HG02970 (cell line): Measurements from ENCODE around the gene COMMD8.

Experiments used
- ATAC-seq: cut with Tn5 transposase; IDR thresholded peaks from one replicate; pipeline ENCODE4 v1.9.1; 2021; ENCODE audit warnings: mild to moderate bottlenecking, moderate library complexity, moderate number of reproducible peaks; ENCODE audit not compliant: unreplicated experiment, low FRiP score

The COMMD8 gene

DNA sequence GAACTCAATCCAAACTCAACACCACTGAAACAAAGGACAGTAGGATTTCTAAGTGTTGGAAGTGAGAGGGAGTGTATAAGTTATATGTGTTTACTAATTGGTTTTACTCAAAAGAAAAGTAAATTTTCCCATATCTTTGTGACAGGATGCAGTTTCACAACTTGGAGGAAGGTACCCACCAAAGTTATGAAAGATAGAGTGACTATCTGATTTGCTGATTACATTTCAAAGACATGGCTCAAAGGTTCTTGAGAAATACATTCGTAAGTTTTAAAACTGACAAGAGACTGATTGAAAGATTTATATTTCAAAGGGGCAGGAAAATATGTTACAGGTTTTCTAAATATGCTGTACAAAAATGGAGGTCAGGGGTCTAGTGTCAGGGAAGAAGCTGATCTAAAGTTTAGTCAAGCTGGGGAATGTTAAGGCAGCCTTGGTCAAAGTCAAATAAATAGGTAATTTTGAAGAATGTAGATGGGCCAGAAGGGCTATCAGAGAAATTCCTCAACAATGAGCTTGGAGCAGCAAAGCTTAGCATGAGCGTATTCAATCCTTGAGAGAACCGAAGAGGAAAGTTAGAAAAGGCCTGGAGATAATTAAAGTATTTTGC lies 9.7 kb upstream of the COMMD8 start:
- ATAC-seq: no peak

- ATAC-seq: no peak
Observed at GRCh38 chr4:47471591-47471990, 8.1 kb upstream of the COMMD8 start.

DNA sequence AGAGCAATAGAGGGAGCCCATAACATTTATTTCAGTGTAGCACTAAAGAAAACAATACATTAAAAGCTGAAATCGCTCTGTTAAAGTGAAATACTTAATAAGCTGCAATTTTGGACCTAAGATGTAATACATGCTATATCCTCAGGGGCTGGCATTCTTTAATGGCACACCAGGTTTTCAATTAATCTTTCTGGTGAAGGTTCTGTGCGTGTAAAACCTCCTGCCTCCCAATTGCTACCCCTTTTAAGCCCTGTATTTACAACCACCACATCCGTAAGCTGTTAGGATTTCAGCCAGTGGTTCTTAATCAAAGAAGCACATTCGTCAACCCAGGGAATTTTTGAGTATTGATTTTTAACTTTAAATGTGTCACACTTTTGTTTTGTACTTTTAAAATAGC lies 7.6 kb upstream of the COMMD8 start:
- no peak for ATAC-seq

DNA sequence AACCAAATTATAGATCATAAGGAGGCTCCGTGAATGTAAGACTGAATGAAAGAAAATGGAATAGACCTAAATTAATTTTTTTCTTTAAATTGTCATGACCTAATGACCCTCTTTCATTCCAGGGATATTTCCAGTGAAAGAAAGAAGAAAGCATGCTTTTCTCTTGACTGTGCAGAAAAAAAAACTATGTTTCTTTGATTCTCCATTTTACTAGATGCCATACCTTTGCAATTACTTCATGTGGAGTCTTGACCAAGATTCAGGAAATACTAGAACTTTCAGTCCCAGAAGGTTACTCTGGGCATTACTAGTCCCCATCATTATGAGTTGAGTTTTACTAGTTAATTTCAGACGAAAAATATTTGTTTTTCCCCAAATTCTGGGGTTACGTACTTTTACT lies 6.4 kb upstream of the COMMD8 start:
- no peak for ATAC-seq

GRCh38 chr4:47468706-47469365 lies 5.3 kb upstream of the COMMD8 start:
- ATAC-seq: no peak

DNA sequence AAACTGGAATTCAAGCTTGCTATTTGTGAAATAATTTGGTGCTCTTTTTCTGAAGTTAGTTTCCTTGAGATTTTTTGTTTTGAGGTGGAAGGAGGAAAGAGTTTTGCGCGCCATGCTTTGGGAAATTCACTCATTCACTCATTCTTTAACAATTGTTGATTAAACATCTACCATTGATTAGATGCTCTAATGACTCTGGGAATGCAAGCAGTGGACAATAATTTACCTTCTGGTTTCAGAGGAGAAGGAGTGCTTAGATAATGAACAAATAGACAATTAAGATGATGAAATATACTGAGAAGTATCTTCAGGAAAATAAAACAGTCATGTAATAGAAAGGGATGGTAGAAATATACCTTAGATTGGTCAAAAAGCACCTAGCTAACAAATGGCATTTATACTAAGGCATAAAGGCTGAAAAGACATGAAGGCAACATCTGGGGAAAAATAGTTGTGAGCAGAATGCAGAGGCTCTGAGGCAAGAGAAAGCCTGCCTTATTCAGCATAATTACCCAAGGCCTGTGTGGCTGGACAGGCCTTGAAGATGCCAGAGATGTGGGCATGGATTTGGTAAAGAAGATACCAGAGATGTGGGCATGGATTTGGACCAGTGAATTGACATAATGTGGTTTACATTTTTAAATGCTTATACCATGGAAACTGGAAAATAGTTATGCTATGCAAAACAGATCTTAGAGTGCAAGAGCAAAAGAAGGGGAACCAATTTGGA lies 2.7 kb upstream of the COMMD8 start:
- no peak for ATAC-seq

- ATAC-seq: no peak
Observed at GRCh38 chr4:47465004-47465403, 1.5 kb upstream of the COMMD8 start.

GRCh38 chr4:47462799-47463234 lies 685 bp downstream of the COMMD8 start:
- ATAC-seq: no peak

DNA sequence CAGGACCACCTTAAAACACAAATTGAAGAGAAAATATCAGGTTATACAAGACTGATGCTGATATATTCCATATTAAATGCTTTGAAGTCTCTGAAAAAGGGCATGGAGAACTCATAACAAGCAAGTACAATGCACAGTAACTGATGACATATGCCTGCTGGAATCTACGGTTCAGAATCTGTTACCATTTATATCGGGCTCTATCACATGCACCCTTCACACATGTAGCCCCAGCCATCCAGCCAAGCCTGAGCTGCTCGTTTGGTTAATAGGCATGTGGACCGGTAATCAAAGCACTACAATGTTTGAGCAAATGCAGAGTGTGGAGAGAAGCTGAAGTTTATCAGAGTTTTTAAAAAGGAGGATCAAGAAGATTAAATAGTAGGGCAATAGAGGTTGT lies 11.8 kb downstream of the COMMD8 start:
- no peak for ATAC-seq

DNA sequence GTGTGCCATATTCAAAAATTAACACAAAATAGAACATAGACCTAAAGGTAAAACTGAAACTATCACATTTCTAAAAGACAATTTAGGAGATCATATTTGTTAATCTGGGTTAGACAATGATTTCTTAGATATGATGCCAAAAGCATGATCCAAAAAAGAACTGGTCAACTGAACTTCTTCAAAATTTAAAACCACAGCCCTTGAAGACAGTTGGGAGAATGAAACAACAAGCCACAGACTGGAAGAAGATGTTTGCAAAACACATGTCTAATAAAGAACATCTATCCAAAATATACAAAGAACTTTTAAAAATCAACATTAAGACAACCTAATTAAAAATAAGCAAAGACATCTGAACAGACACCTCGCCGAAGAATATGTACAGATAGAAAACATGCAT lies 19.5 kb downstream of the COMMD8 start:
- ATAC-seq: no peak

- no peak for ATAC-seq
Observed at GRCh38 chr4:47442980-47443379, 20.5 kb downstream of the COMMD8 start.

- no peak for ATAC-seq
Observed at GRCh38 chr4:47434931-47435330, 28.6 kb downstream of the COMMD8 start.

- no peak for ATAC-seq
Observed at GRCh38 chr4:47432749-47433148, 30.8 kb downstream of the COMMD8 start.

DNA sequence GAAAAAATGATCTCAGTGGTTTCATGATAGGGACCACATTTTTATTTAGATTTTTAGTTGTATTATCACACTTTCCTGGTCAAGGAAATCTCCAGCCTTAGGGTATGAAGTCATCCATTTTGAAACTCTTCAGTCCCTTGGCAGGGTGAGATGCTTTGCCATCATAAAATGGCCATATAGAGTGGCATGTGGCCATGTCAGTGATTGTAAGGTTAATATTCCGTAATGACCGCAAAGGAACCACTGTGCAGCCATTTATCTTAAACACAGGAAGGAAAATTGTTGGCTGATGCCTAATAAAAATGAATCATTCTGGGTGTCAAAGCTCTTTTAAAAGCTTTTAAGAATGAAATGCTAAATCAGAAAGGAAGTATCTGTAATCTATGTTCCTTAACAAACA lies 35.6 kb downstream of the COMMD8 start:
- no peak for ATAC-seq

- no peak for ATAC-seq
Observed at GRCh38 chr4:47425628-47426027, 37.9 kb downstream of the COMMD8 start.

GRCh38 chr4:47419296-47419695 lies 44.2 kb downstream of the COMMD8 start:
- no peak for ATAC-seq

DNA sequence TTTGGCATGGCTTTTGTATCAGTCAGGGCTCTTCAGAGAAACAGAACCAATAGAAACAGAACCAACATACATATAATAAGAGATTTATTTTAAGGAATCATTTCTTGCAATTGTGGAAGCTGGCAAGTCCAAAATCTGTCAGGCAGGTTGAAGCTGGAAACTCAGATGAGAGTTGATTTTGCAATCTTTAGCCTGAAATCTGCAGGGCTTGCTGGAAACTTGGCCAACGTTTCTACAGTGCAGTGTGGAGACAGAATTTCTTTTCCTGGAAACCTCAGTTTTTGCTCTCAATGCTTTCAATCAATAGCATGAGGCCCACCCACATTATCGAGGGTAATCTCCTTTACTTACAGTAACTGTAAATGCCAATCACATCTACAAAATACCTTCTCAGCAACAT lies 45.4 kb downstream of the COMMD8 start:
- ATAC-seq: no peak

DNA sequence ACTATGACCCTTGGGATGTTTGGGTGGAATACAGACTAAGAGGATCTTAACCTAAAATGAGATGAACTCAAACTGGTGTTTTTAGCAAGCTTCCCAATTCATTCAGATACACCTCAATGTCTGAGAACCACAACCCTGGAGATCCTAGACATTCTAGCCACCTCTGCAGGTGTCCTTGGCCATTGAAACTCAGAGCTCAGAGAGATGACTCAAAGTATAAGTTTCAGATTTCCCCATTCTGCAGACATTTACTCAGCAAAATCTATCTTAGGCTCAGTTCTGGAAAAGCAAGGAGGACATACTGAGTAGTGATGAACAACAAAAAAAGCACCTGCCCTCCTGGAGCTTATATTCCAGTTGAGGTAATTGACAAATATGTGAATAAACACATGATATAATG lies 47.8 kb downstream of the COMMD8 start:
- ATAC-seq: no peak

GRCh38 chr4:47413521-47413920 lies 50.0 kb downstream of the COMMD8 start:
- ATAC-seq: no peak

DNA sequence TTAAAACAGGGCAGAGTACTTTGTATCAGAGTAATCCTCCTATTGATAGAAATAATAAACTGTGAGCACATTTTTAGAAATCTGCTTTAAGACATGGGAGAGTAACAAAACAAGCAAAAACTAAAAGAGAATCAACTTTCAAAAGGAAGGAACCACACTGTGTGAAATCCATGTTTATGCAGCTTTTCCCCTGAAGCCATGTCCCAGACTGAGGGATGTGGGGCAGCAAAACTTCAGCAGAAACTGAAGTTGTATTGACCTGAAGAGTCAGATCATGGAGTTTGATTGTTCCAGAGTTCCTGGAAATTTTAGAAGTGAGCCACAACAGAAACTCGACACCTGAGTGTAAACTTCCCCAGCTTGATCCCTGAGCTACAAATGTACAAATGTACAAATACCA lies 53.2 kb downstream of the COMMD8 start:
- no peak for ATAC-seq

DNA sequence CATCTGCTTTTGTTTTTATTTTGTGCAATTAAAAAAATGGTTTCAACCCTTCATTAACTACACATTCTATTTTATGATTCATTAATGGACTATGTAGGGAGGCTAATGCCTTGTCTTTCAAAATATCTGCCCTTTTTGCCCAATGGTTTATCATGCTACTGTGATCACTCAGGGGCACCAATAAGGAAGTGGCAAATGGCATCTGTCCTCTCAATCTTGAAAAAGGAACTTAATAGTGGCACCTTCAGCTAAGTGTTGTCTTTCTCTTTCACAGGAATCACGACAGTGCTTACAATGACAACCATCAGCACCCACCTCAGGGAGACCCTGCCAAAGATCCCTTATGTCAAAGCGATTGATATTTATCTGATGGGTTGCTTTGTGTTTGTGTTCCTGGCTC lies 57.1 kb downstream of the COMMD8 start:
- no peak for ATAC-seq
